Neural cell (in vitro differentiated cells): Measurements from ENCODE around the gene HOXB4.

Experiments
- CTCF ChIP-seq: fragments of 450-650 bp; IDR thresholded peaks from 2 replicates; pipeline ENCODE4 v1.5.1; 2014; ENCODE audit warnings: antibody characterized with exemption, mild to moderate bottlenecking, moderate library complexity; ENCODE audit not compliant: poor library complexity, severe bottlenecking
- EP300 ChIP-seq: fragments of 450-650 bp; conservative IDR thresholded peaks from 2 replicates; pipeline ENCODE4 v1.6.1; 2014; ENCODE audit warnings: antibody characterized with exemption, mild to moderate bottlenecking, moderate library complexity; ENCODE audit not compliant: poor library complexity, severe bottlenecking
- EZH2 ChIP-seq: fragments of 200-600, 300-800 bp; shearing (Covaris generic), sonication (generic); IDR thresholded peaks from 2 replicates; pipeline ENCODE4 v1.6.1; 2014; ENCODE audit warnings: antibody characterized with exemption, low read length, borderline replicate concordance, mild to moderate bottlenecking; ENCODE audit not compliant: insufficient read depth, poor library complexity, severe bottlenecking
- MXI1 ChIP-seq: fragments of 450-650 bp; conservative IDR thresholded peaks from 2 replicates; pipeline ENCODE4 v1.6.1; 2014; ENCODE audit warnings: antibody characterized with exemption, mild to moderate bottlenecking; ENCODE audit not compliant: poor library complexity, severe bottlenecking
- POLR2AphosphoS5 ChIP-seq: IDR thresholded peaks from 2 replicates; pipeline ENCODE4 v1.6.1; 2012
- RAD21 ChIP-seq: fragments of 450-650 bp; conservative IDR thresholded peaks from 2 replicates; pipeline ENCODE4 v1.6.1; 2014; ENCODE audit warnings: antibody characterized with exemption, mild to moderate bottlenecking, moderate library complexity
- REST ChIP-seq: IDR thresholded peaks from 2 replicates; pipeline ENCODE4 v1.6.1; 2012; ENCODE audit warnings: borderline replicate concordance
- SMC3 ChIP-seq: fragments of 450-650 bp; conservative IDR thresholded peaks from 2 replicates; pipeline ENCODE4 v1.6.1; 2014; ENCODE audit warnings: antibody characterized with exemption, mild to moderate bottlenecking, moderate library complexity; ENCODE audit not compliant: poor library complexity
- TAF1 ChIP-seq: IDR thresholded peaks from 2 replicates; pipeline ENCODE4 v1.6.1; 2012; ENCODE audit warnings: low read depth

GRCh38 chr17:48596735-48597527 lies 18.8 kb upstream of the HOXB4 start:
- no peak for TF ChIP-seq POLR2AphosphoS5
- no peak for TF ChIP-seq CTCF
- no peak for TF ChIP-seq EP300
- TF ChIP-seq TAF1, result no peak
- TF ChIP-seq REST, result no peak
- no peak for TF ChIP-seq RAD21
- no peak for TF ChIP-seq EZH2
- TF ChIP-seq SMC3, result no peak
- no peak for TF ChIP-seq MXI1
